NCI-H69 (cell line): ENCODE measurements around the gene ZNF665.
"Not testable (repeated sequence)": the region's sequence is repeated elsewhere in the genome, so short reads cannot be mapped to it uniquely, and the experiment has no call there.

Experiments used
- DNase-seq: peaks from one replicate; lab custom pipeline; 2025; lab: John Stamatoyannopoulos, UW

ZNF665 gene

DNA sequence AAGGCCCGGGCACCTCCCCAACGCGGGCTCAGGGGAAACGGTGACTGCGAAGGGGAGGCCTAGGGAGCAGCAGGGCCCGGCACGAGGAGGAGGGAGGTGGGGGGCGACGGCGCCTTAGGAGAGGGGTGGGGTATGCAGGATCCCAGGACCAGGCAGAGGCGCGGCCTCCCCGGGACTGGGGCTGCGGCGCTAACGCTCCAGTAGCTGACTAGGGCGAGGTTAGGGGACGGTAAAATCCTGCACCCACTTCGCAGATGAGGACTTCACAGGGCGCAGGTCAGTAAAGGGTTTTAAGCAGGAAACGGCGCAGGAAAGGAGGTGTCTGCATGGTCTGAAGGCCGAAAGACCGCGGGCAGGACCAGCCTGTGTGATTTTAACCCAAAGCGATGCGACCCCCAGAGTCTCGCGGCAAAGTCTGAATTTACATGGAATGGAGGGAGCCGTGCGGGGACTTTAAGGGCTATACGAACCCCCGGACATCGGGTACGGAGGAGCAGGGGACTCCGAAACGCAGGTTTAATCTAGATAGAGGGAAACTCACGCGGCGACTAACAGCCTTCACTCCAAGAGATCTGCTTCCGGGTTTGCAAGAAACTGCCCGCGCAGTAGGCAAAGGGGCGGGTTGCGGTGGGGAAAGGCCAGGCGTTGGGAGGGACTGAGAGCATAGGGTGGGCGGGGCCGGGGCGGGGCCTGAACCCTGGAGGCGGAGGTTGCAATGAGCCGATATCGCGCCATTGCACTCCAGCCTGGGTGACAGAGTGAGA lies at the start of gene ZNF665:
Gene ZNF665, minus strand, starts transcription at position 588 of the 764 bp plus-strand sequence. CDS start 10,460 bp downstream, outside the sequence.
- DNase-seq, result peak; percentile 96

GRCh38 chr19:53237114-53237777 lies 44.1 kb upstream of the ZNF665 start:
- no peak for DNase-seq

GRCh38 chr19:53224606-53225005 lies 31.4 kb upstream of the ZNF665 start:
- no peak for DNase-seq

- not testable (repeated sequence) for DNase-seq
Observed at GRCh38 chr19:53222716-53223115, 29.6 kb upstream of the ZNF665 start.

- no peak for DNase-seq
Observed at GRCh38 chr19:53212703-53213320, 19.7 kb upstream of the ZNF665 start.

DNA sequence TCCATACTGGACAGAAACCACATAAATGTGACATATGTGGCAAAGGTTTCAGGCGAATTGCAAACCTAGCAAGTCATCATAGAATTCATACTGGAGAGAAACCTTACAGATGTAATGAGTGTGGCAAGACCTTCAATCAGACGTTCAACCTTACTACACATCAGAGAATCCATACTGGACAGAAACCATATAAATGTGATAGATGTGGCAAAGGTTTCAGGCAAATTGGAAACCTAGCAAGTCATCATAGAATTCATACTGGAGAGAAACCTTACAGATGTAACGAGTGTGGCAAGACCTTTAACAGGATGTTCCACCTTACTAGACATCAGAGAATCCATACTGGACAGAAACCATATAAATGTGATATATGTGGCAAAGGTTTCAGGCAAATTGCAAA lies 18.4 kb upstream of the ZNF665 start:
- DNase-seq, result not testable (repeated sequence)

- DNase-seq, result peak; percentile 98
Observed at GRCh38 chr19:53196777-53197396, 3.7 kb upstream of the ZNF665 start.

GRCh38 chr19:53195265-53195903 lies 2.2 kb upstream of the ZNF665 start:
- DNase-seq, result peak; percentile 88

DNA sequence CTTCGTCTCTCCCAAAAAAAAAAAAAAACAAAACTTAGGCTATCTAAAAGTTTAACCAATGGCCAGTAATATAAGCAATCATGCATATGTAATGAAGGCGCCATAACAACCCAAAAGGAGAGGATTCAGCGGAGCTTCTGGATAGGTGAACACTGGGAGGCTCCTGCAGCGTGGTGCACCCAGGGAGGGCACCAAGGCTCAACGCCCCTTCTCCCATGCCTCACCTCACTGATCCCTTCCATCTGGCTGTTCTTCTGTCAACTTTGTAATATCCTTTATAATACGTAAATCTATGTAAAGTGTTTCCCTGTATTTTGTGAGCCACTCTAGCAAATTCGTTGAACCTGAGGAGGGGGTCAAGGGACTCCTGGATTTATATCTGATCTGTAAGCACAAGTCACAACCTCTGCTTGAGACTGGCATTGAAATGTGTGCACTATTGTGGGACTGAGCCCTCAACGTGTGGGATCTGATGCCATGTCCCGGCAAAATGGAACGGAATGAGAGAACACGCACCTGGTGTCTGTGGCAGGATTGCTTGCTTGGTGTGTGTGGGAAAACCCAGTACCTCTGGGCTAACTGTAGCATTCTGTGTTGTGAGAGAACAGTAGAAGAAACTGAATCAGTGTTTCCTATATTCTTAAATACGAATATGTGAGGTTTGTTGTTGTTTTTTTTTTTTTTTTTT lies 521 bp upstream of the ZNF665 start:
- no peak for DNase-seq

DNA sequence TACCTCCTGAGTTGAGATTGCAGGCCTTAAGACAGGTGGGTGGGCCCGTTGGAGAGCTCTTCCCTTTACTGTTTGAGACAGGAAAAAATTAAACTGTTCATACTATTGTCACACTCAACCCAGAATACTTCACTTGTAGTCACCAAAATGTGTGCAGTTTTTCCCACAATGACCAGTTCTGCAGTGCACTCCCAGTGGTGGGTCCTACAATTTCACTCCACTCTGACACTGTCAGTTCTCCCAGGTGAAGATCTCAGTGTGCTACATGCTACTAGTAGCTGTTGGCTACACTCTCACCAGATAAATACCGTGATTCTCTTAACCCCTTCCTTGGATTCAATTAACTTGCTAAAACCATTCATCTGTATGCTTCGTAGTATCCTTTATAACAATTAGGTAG lies 2.9 kb downstream of the ZNF665 start:
- no peak for DNase-seq

- DNase-seq, result not testable (repeated sequence)
Observed at GRCh38 chr19:53189691-53190198, 3.4 kb downstream of the ZNF665 start.

DNA sequence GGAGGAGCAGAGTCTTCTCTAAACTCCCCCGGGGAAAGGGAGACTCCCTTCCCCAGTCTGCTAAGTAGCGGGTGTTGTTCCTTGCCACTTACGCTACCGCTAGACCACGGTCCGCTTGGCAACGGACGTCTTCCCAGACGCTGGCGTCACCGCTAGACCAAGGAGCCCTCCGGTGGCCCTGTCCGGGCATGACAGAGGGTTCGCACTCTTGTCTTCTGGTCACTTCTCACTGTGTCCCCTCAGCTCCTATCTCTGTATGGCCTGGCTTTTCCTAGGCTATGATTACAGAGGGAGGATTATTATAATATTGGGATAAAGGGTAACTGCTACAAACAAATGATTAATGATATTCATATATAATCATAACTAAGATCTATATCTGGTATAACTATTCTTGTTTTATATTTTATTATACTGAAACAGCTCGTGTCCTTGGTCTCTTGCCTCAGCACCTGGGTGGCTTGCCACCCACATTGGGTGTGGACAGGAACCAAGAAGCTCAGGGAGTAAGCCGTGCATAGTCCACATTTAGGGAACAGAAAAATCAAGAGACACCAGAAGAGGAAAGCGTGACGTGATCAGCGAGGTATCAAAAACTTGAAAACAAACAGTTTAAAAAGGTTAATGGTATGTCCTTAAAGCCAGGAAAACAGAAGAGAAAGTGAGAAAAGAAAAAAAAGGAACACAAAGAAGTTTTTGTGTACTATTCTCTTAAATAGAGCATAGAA lies 7.8 kb downstream of the ZNF665 start:
- peak; percentile 7 for DNase-seq

DNA sequence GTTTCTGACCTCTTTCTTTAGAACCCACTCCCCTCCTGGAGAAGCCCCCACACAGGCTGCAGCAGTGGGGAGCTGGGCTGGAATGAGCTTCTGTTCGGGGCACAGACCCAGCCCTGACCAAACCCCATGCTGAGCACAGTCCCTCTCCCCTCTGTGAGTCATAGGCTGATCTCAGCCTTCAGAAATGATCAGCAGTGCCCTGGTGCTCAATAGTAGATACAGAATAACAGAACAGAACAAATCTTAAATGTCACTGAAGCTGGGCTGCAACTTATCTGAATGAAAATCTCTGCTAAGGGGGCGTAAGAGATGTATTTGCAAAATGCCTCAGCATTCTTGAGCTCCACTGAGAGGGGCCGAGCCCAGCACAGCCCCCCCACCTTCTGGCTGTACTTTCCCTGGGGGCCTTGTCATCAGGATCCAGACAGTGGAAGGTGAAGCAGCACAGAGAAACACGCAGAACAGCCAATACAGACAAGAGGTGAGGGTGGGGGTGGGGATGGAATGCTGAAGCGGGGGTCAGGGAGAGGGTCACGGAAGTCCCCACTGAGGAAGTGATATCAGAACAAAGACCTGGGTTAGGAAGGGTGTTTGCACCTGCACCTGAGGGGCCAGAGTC lies 9.9 kb downstream of the ZNF665 start:
- DNase-seq, result no peak

- no peak for DNase-seq
Observed at GRCh38 chr19:53182202-53182601, 11.0 kb downstream of the ZNF665 start.

- no peak for DNase-seq
Observed at GRCh38 chr19:53177986-53178385, 15.2 kb downstream of the ZNF665 start.

- peak; percentile 56 for DNase-seq
Observed at GRCh38 chr19:53172889-53173288, 20.3 kb downstream of the ZNF665 start.

DNA sequence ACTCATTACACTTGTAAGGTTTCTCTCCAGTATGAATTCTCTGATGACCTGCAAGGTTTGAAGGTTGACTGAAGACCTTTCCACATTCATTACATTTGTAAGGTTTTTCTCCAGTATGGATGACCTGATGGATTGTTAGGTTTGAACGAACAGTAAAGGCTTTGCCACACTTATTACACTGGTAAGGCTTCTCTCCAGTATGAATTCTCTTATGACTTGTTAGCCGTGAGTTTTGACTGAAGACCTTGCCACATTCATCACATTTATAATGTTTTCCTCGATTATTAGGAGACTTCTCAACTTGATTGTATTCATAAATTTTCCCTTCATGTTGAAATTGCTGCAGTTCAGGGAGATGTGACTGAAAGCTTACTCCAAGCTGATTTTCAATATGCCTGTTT lies 27.5 kb downstream of the ZNF665 start:
- DNase-seq, result no peak

- no peak for DNase-seq
Observed at GRCh38 chr19:53161123-53161522, 32.0 kb downstream of the ZNF665 start.

- no peak for DNase-seq
Observed at GRCh38 chr19:53160350-53160749, 32.8 kb downstream of the ZNF665 start.

GRCh38 chr19:53158119-53158656 lies 35.0 kb downstream of the ZNF665 start:
- DNase-seq, result peak; percentile 69
